ENCODE measurements around the gene KCNJ6. TPM values are rescaled to one million over a fixed set of nuclear protein-coding genes. Genes with fewer than 3 reads are reported as not detected.
"Not testable (repeated sequence)": the region's sequence is repeated elsewhere in the genome, so short reads cannot be mapped to it uniquely, and the experiment has no call there.

KCNJ6 gene
- total and polyA plus RNA-seq, 2 experiments from 2014 or later, result 0.07 to 0.46 TPM

GRCh38 chr21:37645848-37646247 lies 270.4 kb downstream of the KCNJ6 start:
- no peaks in the 10 kb centered on the region for H3K27me3 ChIP-seq
- H3K9me3 ChIP-seq (ENCODE audit: low read depth), result no peaks in the 10 kb centered on the region
- H3K4me3 ChIP-seq, result no peak overlapping the region
- no peaks in the 10 kb centered on the region for H3K79me2 ChIP-seq
- no peaks in the 10 kb centered on the region for H3K36me3 ChIP-seq (replicated peaks; ENCODE audit: insufficient read depth, low read depth)
- no peak for DNase-seq (ENCODE audit: low spot score)
- no peak overlapping the region for H3K27ac ChIP-seq
- H2AFZ ChIP-seq, result no peak overlapping the region
- 64% methylated on average over 6 of the region's 6 CpGs for WGBS (ENCODE audit: low lambda C conversion rate, missing lambda C conversion rate)
- H3K4me2 ChIP-seq, result no peak overlapping the region
- TF ChIP-seq EZH2phosphoT487 (IDR thresholded peaks at IDR 0.05; ENCODE audit: low read depth, severe bottlenecking, unreplicated experiment) (no peak), EZH2 (IDR thresholded peaks at IDR 0.05; ENCODE audit: borderline replicate concordance) (no peak), CTCF (IDR thresholded peaks at IDR 0.05; ENCODE audit: poor library complexity) (no peak)
- no peaks in the 10 kb centered on the region for H4K20me1 ChIP-seq (ENCODE audit: insufficient read depth, poor library complexity, severe bottlenecking)
- H3K4me1 ChIP-seq (ENCODE audit: insufficient read depth), result no peaks in the 10 kb centered on the region
- H3K9me2 ChIP-seq (replicated peaks; ENCODE audit: insufficient read depth), result no peaks in the 10 kb centered on the region

- Histone ChIP-seq H3K36me3 (replicated peaks; ENCODE audit: insufficient read depth, low read depth) (no peaks in the 10 kb centered on the region), H3K27me3 (no peaks in the 10 kb centered on the region), H4K20me1 (ENCODE audit: insufficient read depth, poor library complexity, severe bottlenecking) (no peaks in the 10 kb centered on the region), H3K4me3 (no peak overlapping the region), H3K79me2 (no peaks in the 10 kb centered on the region), H3K4me1 (ENCODE audit: insufficient read depth) (no peaks in the 10 kb centered on the region), H3K9me2 (replicated peaks; ENCODE audit: insufficient read depth) (no peaks in the 10 kb centered on the region), H2AFZ (no peak overlapping the region), H3K4me2 (no peak overlapping the region), H3K9me3 (ENCODE audit: low read depth) (no peaks in the 10 kb centered on the region), H3K27ac (no peak overlapping the region)
- no peak for DNase-seq (ENCODE audit: low spot score)
- WGBS (ENCODE audit: low lambda C conversion rate, missing lambda C conversion rate), result 88% methylated on average over 8 of the region's 8 CpGs
- TF ChIP-seq EZH2phosphoT487 (IDR thresholded peaks at IDR 0.05; ENCODE audit: low read depth, severe bottlenecking, unreplicated experiment) (no peak), CTCF (IDR thresholded peaks at IDR 0.05; ENCODE audit: poor library complexity) (no peak), EZH2 (IDR thresholded peaks at IDR 0.05; ENCODE audit: borderline replicate concordance) (no peak)
These were observed 271.6 kb downstream of the KCNJ6 start for GRCh38 chr21:37644636-37645035.

- not testable (repeated sequence) for H3K4me3 ChIP-seq; H3K27ac ChIP-seq; H2AFZ ChIP-seq; H3K4me2 ChIP-seq; H3K36me3 ChIP-seq (replicated peaks; ENCODE audit: insufficient read depth, low read depth); H3K9me2 ChIP-seq (replicated peaks; ENCODE audit: insufficient read depth); H3K9me3 ChIP-seq (ENCODE audit: low read depth); H3K79me2 ChIP-seq; H3K27me3 ChIP-seq; DNase-seq (ENCODE audit: low spot score); H3K4me1 ChIP-seq (ENCODE audit: insufficient read depth); H4K20me1 ChIP-seq (ENCODE audit: insufficient read depth, poor library complexity, severe bottlenecking)
These were observed 272.4 kb downstream of the KCNJ6 start for GRCh38 chr21:37643862-37644261.

GRCh38 chr21:37642493-37642892 lies 273.8 kb downstream of the KCNJ6 start:
- TF ChIP-seq CTCF (IDR thresholded peaks at IDR 0.05; ENCODE audit: poor library complexity), result peak; percentile 42
- TF ChIP-seq EZH2phosphoT487 (IDR thresholded peaks at IDR 0.05; ENCODE audit: low read depth, severe bottlenecking, unreplicated experiment), result no peak
- WGBS (ENCODE audit: low lambda C conversion rate, missing lambda C conversion rate), result 43% methylated on average over 3 of the region's 3 CpGs
- no peak overlapping the region for H3K27ac ChIP-seq
- DNase-seq (ENCODE audit: low spot score), result peak; percentile 44
- H4K20me1 ChIP-seq (ENCODE audit: insufficient read depth, poor library complexity, severe bottlenecking), result no peaks in the 10 kb centered on the region
- H3K4me2 ChIP-seq, result no peak overlapping the region
- no peaks in the 10 kb centered on the region for H3K36me3 ChIP-seq (replicated peaks; ENCODE audit: insufficient read depth, low read depth)
- H3K4me3 ChIP-seq, result no peak overlapping the region
- peak overlapping the region; percentile 32 for H2AFZ ChIP-seq
- no peaks in the 10 kb centered on the region for H3K9me2 ChIP-seq (replicated peaks; ENCODE audit: insufficient read depth)
- H3K79me2 ChIP-seq, result no peaks in the 10 kb centered on the region
- no peaks in the 10 kb centered on the region for H3K9me3 ChIP-seq (ENCODE audit: low read depth)
- no peaks in the 10 kb centered on the region for H3K27me3 ChIP-seq
- H3K4me1 ChIP-seq (ENCODE audit: insufficient read depth), result no peaks in the 10 kb centered on the region

All from hepatocyte (in vitro differentiated cells).